HG03432 (cell line): Measurements from ENCODE around the gene PCGF1.

ENCODE experiments used
- ATAC-seq: cut with Tn5 transposase; IDR thresholded peaks from one replicate; pipeline ENCODE4 v1.9.1; 2021; ENCODE audit warnings: mild to moderate bottlenecking, moderate library complexity; ENCODE audit not compliant: unreplicated experiment

PCGF1 gene

DNA sequence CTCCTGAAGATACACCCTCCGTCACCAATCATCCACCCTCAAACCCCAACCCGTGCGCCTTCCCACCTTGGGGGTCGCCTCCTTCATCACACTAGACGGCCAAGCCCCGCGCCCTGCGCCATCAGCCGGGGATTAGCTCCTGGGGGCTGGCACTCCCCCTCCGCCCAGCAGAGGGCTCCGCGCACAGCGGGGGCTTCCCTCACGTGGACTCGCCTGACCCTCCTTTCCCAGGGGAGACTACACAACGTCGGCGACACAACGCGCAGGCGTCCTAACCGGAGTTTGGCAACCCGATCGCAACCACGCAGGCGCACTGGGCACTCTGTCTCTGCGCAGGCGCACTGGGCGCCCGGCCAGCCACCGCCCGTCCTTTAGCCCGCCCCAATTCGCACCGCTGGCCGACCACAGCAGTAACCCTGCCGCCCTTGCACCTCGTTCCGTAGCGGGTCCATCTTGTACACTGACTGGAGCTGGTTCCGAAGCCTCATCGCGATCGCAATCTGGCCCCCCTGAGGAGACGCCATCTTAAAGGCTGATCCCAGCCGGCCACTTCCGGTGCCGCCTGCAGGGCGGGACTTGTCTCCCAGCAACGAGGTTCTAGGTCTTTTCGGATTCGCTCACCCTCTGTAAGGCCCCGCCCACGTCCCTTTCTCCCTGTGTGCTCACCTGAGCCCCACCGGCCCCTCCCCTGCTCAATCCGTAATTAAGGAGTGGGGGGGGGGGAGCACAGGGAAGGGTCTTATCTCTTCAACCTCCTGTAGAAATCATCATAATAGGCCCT lies at the start of gene PCGF1:
PCGF1 (minus strand) TSS at position 551 of the 781 bp plus-strand sequence; CDS start at position 524, 27 bp downstream.
- peak; percentile 85 for ATAC-seq

DNA sequence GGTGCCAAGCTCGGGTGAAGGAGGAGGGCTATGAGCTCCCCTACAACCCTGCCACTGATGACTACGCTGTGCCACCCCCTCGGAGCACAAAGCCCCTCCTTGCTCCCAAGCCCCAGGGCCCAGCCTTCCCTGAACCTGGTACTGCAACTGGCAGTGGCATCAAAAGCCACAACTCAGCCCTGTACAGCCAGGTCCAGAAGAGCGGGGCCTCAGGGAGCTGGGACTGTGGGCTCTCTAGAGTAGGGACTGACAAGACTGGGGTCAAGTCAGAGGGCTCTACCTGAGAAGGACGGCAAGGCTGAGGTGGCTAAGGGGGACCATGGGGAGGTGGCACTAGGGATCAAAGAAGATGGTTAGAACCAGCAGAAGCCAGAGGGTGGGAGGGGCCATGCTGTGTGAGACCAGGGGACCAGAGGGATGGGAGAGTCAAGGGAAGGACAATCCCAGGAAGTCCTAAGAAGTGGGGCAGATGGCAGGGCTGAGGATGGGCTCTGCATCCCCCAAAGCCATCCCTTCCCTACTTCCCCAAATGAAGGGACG lies 49.4 kb upstream of the PCGF1 start:
- no peak for ATAC-seq

DNA sequence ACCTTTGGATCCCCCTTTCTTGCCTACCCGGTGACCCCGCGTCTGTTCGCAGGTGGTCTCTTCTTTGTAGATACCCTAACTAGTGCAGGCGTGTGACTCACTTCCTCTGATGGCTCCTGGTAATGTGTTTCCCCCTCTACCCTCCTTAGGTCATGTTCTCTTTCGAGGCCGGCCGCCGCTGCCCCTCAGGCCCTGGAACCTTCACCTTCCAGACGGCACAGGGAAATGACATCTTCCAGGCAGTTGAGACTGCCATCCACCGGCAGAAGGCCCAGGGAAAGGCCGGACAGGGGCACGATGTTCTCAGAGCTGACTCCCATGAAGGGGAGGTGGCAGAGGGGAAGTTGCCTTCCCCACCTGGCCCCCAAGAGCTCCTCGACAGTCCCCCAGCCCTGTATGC lies 48.7 kb upstream of the PCGF1 start:
- no peak for ATAC-seq

DNA sequence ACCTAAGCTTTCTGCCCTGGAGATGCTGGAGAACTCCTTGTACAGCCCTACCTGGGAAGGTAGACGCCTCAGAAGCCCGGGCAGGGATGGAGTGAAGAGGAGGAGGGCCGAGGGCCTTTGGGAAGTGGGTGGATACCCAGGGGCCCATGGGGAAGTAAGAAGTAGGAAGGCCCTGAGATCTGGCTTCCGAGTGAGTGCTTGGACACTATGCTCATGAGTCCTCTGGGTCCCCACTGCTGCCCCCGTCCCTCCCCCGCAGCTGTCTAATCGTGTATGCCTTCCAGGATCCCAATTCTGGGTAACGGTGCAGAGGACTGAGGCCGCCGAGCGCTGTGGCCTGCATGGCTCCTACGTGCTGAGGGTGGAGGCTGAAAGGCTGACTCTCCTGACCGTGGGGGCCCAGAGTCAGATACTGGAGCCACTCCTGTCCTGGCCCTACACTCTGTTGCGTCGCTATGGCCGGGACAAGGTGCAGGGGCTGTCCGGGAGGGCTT lies 48.2 kb upstream of the PCGF1 start:
- no peak for ATAC-seq

DNA sequence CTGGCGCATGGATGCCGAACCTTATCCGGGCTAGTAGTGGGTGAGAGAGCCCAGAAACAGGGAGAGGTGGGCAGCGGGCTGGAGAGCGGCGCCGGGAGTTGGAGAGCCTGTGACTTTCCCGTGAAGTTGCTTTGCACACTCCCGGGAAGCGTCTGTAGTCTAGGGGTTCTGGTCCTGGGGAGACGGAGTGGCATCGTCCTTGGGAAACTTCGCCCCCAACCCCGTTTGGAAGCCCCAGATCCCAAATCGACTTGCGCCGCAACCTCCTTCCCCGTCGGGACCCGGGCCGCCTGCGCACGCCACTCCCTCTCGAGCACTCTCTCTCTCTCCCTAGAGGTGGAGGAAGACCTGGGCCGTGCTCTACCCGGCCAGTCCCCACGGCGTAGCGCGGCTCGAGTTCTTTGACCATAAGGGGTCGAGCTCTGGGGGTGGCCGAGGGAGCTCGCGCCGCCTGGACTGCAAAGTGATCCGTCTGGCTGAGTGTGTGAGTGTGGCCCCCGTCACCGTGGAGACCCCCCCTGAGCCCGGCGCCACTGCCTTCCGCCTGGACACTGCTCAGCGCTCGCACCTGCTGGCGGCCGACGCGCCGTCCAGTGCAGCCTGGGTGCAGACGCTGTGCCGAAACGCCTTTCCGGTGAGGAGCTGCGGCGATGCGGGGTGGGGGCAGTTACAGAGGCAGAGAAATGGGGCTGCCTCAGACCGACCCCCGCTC lies 47.5 kb upstream of the PCGF1 start:
- ATAC-seq = peak; percentile 36

DNA sequence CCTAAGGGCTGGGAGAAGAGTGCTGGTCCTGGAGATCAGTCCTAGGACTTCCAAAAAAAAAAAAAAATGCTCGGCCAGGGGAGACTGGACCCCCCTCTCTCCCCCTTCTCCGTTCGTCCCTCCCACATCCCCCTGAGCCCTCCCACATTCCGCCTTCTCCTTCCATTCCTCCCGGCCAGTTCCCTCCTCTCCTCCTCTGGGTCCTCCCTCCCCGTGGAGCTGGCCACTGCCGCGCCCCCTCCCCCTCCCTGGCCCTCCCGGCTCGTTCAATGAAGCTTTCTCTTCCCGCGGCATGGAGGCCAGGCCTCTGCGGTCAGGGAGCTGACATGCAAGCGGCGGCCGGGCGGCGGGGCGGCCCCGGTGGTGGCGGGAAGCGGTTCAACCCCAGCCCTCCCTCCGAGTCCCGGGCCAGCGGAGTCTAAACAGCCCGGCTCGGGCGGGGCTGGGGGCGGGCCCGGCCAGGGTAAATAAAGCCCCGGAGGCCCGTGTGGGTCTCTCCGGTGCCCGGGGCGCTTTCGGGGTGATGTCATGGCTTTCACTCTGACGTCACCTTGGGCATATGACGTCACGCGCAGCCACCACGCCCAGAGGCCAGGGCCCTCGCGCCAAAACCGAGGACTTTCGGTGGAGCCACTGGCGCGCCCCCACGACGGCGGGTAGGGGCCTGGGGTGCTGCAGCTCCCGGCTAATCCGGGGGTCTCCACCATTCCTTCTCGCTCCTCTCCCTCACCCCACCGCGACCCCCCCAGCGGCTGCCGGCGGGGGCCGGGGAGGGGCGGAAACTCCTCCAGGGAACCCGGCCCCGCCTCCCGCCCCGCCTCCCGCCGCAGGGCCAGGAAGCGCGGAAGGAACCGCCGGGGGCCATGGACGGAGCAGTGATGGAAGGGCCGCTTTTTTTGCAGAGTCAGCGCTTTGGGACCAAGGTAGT lies 46.7 kb upstream of the PCGF1 start, which contains the start of the genes DOK1 and LOXL3:
DOK1 (plus strand) TSS at position 829 of the 928 bp plus-strand sequence; CDS start at position 864, 35 bp downstream.
LOXL3 (minus strand) TSS at position 51 of the 928 bp plus-strand sequence. CDS start 1,308 bp downstream, outside the sequence.
- ATAC-seq = peak; percentile 62

DNA sequence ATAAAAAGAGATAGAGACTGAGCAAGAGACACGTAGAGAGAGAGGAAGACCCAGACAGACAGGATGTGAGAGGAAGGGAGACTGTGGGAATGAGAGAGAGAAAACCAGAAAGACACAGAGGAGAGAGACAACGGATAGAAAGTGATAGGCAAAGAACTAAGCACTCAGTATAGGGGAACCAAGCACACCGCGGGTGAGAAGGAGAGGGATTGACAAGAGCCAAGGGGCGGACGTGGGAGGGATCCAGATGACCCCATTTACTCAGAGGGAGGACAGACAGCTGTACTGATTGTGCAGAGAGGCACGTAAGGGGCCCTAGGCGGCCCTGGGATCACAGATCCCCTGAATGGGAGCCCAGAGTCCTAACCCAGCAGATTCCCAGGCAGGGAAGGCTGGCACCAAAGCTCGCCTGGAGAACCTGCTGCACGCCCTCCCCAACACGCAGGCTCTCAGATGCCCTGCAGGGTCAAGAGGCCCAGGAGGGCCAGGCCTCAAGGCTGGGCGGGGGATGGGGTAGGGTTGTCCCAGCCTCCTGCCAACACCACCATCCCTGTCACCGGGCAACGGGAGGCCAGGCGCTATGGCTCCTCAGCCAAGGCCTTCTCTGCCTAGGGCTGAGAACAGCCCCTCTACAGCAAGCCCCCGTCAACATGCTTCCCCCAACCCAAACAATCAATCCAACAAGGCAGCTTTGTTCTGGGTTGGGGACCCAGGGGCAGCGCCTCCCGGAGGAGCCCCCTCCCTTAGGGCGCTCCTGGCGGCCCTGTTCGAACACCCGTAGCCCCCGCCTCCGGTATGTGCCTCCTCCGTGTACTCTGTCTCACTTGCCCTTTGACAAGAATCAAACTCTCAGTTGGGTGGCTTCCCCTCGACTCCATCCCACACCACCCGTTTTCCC lies 45.7 kb upstream of the PCGF1 start:
- peak; percentile 16 for ATAC-seq

DNA sequence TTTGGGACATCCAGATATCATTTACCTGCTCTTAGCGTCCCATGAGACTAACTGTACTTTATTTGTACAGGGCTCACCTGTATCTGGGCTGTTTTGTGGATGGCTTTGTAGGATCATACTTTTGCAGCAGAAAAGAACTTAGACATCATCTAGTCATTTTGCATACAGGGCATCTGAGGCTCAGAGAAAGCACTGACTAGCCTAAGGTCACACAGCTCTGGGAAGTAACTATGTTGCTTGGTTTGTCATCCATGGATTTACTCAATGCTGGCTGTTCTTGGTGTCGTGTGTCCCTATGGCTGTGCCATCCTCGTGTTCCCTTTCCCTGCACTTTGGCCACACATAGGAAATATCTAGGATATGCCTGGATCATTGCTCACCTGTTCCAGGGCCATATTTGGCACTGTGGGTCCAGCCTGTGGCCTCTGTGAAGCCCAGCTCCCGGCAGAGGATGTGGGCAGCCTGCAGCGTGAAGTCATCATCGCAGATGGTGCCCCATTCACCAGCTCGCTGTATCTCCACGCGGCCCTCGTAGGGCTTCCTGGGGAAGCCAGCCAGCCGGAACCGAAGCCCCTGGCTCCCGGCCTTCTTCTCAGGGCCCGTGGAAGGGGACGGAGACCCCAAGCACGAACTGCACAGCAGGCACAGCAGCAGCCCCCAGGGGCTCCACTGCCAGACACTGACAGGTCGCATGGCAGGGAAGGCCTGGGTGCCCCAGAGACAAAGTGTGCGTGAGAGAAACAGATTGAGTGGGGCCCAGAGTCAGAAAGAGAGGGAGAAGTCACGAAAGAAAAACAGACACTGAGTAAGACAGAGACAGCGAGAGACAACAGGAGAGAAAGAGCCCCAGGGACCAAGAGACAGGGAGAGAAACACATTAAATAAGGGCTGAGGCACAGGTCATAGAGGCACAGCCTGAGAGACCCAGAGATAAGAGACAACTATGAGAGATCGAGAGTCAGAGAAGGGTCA lies 44.7 kb upstream of the PCGF1 start:
- ATAC-seq = peak; percentile 26

DNA sequence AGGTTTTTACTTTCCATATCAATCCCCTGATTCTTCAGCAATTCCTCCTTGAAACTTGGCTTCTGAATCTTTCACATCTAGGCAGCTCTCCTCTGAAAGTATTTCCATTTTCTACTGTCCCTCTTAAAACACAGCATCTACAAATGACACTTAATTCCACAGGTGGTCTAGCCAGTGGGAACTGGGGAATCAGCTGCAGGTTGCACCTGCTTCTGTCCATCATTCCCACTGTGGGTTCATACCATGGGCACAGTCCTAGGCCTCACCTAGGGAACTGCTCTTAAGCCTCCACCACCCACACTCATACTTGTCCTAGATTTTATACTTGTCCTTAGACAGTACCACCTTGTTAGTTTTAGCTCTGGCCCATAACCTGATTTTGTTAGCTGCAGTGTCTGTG lies 44.0 kb upstream of the PCGF1 start:
- no peak for ATAC-seq

DNA sequence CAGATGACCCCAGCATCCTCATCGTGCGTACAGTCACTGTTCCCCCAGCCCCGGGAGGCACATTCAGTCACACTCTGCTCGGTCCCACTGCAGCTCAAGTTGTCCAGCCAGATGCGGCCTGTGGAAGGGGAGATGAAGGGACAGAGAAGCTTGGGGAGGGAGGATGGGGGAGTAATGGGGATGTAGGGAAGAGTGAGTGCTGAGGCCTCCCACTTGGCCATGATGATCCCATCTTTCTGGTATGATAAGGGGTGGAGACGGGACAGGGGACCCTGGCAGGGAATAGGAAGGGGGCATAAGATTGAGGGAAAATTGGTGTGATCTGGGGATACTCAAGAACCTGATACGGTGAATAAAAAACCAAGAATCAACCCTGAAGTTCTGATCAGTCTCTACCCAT lies 42.7 kb upstream of the PCGF1 start:
- no peak for ATAC-seq

DNA sequence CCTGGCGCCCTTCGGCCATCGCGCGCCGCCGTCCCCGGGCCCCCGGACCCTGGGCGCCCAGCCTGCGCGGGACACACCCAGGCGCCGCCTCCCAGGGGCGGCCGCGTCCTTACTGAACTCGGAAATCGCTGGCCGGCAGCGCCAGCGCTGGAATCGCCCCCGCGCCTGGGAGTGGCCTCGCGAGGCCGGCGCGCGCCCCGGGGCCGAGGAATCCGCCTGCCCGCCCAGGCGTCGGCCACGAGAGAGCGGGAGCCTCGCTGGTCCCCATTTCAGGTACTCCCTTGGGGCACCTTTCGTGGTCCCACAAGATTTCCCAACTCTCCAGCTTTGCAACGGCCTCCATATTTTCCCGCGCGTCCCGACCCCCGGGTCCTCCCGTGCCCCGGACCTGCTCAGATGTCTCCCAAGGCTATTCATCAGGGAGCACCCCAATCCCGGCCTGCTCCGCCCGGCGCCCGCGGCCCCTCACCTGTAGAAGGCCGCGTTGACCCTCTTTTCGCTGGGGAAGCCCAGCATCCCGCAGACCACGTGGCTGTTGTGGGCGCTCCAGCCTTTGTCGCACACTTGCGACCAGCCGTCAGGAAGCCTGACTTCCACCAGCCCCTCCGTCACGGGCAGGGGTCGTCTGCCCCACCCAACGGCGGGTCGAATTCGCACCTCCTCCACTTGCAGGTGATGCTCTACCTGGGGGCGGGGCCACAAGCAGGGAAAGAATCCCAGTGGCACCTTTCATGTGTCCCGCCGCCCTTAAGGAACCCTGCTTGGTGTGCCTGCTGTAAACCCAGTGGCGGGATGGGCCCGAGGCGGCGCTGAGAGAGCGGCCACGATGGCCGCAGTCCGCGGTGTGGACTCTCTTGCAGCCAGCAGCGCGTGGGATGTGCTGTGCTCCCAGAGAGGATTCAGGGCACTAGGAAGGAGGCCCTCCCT lies 41.7 kb upstream of the PCGF1 start:
- peak; percentile 34 for ATAC-seq

DNA sequence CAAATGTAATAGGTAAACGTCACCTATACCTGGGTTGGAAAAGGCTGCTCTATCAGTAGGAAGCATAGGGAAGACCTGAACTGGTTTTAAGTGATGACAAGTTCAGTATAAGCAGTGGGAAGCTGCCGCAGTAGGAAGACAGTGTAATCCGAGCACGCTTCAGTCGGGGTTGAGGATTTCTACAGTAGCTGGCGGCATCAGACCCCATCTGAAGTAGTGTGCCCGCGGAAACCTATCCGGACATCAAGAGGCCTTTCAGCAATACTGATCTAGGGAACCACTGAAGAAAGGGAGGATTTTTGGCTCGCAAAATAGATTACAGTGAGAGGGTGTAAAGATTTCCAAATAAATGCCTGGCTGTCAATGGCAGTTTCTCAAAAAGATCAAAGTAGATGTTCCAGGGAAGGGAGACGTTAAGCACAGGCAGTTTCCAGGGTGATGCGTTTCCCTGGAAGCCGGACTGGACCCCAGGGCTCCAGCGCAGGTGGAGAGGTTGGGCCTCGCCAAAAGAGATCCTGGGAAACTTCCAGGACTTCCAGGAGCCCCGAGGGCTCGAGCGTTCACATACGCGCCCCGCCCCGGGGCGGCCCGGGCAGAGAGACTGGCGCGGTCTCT lies 40.9 kb upstream of the PCGF1 start:
- no peak for ATAC-seq

DNA sequence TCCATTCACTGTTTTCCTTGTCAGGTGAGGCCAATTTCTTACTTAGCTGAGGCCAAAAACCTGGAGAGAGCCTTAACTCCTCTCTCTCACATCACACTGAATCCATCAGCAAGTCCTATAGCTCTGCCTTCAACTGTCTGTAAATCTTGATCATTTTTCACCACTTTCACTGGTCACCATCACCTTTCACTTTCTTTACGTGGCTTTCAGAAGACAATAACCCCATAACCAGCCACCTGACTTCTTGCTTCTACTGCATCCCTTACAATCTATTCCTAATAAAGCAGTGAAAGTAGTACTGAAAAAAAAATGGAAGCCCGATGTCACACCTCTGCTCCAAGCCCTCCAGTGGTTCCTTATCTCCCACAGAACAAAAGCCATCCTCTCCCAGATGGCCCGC lies 38.5 kb upstream of the PCGF1 start:
- ATAC-seq = no peak

DNA sequence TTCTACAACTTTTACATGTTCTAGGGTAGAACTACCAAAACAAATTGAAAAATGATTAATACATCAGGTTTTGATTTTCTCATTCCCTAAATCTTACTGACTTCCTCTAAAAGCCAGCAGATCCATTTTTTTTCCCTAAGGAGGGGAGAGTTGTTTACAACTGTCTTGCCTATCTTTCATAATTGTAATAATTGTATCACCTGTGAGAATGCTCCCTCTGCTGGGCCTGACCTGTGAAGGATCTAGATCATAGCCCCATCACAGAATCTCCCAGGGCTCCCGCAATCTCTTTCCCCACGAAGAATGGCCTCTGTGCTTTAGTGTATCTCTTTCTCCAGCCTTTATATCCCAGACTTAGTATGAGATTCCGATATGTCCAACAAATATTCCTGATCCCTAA lies 37.1 kb upstream of the PCGF1 start:
- ATAC-seq = no peak

DNA sequence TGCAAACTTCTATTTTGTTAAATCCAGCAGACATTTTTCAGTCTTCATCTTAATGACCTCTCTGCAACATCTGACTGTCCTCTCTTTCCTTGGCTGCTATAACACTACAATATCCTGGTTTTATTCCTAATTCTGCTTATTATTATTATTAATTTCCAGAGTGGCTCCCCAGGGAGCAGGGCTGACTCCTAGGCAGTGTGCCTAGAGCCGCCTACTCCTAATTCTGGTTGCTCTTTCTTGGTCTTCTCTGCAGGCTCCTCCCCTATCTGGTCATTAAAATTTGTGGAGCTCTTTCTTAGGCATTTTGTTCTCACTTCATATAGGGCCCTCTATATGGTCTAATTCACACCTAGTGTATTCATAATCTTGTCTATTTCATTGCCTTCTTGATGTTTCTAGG lies 35.5 kb upstream of the PCGF1 start:
- no peak for ATAC-seq

DNA sequence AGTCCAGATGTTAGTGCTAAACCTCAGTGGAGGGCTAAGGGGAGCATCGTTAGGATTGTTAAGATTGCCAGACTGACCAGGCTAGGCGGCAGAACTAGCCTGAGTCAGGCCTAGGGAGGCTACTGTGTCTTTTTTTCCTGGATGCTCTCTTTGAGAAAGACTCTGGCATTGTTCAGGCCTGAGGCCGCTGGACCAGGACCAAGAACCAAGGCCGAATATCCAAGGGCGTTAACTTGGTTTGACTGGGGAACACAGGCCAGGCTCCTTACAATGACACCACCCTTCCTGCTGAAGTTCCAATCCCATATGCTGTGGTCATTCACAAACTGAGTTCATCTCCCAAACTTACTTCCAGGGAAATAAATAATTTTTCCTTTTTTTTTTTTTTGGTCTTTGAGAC lies 32.8 kb upstream of the PCGF1 start:
- ATAC-seq = no peak

DNA sequence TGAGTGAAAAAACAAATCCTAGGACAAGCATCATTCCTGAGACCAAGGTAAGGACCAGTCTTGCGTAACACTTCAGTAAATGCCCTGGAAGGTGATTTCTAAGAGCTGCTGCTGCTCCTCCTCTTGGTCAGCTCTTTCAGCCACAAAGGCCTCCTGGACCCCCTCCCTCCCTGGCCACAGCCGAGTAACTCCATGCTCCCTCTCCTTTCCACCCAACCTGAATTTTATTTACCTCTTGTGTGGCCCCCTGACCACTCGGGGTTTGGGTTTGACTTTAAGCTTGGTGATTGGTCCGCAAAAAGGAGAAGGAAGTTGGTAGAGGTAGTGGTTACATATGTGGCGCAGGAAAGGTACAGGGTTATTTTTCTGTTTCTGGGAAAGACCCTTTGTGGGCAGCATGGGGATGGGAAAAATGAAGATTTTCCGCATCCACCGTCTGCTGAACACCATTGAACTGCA lies 31.4 kb upstream of the PCGF1 start:
- ATAC-seq = peak; percentile 54
